ENCODE data around the gene SLC35F4.

The SLC35F4 gene

DNA sequence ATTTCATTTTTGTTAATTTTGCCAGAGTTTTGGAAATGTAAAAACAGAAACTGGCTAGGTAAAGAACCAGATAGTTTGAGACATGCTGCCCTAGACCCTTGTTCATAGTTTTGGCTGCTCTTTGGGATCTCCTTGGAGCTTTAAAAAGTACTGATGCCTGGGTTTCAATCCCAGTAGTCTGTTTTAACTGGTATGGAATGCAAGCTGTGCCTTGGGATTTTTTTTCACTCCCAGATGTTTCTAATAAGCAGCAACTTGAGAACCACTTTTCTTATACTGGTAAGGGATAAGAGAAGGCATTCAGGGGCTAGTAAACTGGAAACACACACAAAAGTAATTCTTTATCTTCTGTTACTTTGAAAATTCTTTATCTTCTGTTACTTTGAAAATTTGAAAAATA is 18.8 kb downstream of the SLC35F4 start:
- no peak for TF ChIP-seq FOXA1 (IDR thresholded peaks at IDR 0.05)
- TF ChIP-seq SUZ12 (IDR thresholded peaks at IDR 0.05), result no peak
- TF ChIP-seq, protein P1, sequence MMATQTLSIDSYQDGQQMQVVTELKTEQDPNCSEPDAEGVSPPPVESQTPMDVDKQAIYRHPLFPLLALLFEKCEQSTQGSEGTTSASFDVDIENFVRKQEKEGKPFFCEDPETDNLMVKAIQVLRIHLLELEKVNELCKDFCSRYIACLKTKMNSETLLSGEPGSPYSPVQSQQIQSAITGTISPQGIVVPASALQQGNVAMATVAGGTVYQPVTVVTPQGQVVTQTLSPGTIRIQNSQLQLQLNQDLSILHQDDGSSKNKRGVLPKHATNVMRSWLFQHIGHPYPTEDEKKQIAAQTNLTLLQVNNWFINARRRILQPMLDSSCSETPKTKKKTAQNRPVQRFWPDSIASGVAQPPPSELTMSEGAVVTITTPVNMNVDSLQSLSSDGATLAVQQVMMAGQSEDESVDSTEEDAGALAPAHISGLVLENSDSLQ (IDR thresholded peaks at IDR 0.05), result no peak
- TF ChIP-seq HDGF (IDR thresholded peaks at IDR 0.05; ENCODE audit: borderline replicate concordance), result no peak
- no peak for TF ChIP-seq TARDBP (IDR thresholded peaks at IDR 0.05)
- no peak for TF ChIP-seq ARNT (IDR thresholded peaks at IDR 0.05)
- no peak for TF ChIP-seq ELF4 (IDR thresholded peaks at IDR 0.05)
- ChIA-PET CTCF (no interaction called here), POLR2A (no interaction called here)
- DNase-seq (ENCODE audit: extremely low spot score), result no peak

DNA sequence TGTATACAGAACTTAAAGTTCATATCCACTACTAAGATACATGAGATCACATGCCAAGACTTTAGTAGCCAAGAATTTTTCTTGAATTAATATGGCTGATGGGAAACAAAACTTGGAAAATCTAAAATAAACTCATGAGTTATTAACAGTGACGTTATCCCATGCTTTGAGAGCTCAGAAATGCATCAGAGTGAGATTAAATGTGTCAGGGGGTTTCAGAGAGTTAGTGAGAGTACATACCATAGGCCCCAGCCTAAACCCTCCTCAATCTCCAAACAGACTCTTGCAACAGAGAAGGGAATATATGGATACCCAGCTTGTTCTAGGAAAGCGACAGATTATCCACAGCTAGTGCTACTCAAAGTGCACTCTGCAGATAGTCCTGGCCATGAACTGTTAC is 19.3 kb downstream of the SLC35F4 start:
- ChIA-PET POLR2A (no interaction called here), CTCF (no interaction called here)
- TF ChIP-seq CTBP1 (IDR thresholded peaks at IDR 0.05; ENCODE audit: borderline replicate concordance), result no peak
- no peak for TF ChIP-seq SUZ12 (IDR thresholded peaks at IDR 0.05)
- TF ChIP-seq ZNF384 (IDR thresholded peaks at IDR 0.05), result no peak
- TF ChIP-seq, protein P1 (IDR thresholded peaks at IDR 0.05), result no peak
- TF ChIP-seq ELF4 (IDR thresholded peaks at IDR 0.05), result no peak
- no peak for TF ChIP-seq FOXA1 (IDR thresholded peaks at IDR 0.05)
- no peak for TF ChIP-seq L3MBTL2 (conservative IDR thresholded peaks at IDR 0.05)
- TF ChIP-seq TARDBP (IDR thresholded peaks at IDR 0.05), result no peak
- TF ChIP-seq FOXM1 (IDR thresholded peaks at IDR 0.05; ENCODE audit: borderline replicate concordance), result no peak
- TF ChIP-seq BHLHE40 (IDR thresholded peaks at IDR 0.05; ENCODE audit: borderline replicate concordance), result no peak
- no peak for TF ChIP-seq SP1 (IDR thresholded peaks at IDR 0.05)
- TF ChIP-seq HDGF (IDR thresholded peaks at IDR 0.05; ENCODE audit: borderline replicate concordance), result no peak
- TF ChIP-seq ARNT (IDR thresholded peaks at IDR 0.05), result no peak
- TF ChIP-seq LEF1 (IDR thresholded peaks at IDR 0.05; ENCODE audit: borderline replicate concordance), result no peak
- TF ChIP-seq FOXK2 (IDR thresholded peaks at IDR 0.05), result no peak
- DNase-seq (ENCODE audit: extremely low spot score), result no peak

DNA sequence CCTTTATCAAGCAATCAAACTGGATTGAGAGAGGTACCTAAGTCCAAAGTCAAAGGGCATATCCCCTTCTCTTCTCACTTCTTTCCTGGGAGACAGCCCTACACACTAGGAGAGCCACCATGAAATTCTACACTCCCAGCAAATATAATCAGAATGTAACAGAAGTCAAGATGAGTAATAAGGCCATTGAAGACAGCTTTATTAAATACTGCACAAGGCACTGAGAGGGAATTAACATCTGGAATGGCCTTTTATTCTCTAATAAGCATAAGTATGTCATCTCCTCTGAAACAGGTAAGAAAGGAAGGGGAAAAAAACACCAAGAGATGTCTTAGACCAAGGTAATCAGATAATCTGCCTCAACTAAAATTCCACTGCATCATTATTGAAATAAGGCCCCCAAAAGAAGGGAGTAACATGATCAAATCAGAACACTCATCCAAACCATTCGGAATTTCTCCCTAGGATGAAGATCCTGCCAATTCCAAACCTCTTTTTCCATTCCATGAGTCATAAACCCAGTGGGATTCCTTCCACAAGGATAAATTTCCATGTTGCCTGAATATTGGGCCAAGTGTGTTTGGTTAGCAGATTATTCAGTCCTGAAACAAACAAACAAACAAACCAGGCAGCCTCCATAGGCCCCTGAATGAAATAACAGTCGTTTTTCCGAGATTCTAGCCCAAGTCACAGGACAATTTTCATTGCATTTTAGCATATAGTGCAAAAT is 19.9 kb downstream of the SLC35F4 start:
- no peak for DNase-seq (ENCODE audit: extremely low spot score)
- CTCF ChIA-PET, result no interaction called here
- TF ChIP-seq NFRKB (IDR thresholded peaks at IDR 0.05) (no peak), ZNF384 (IDR thresholded peaks at IDR 0.05) (no peak), FOXK2 (IDR thresholded peaks at IDR 0.05) (no peak), CTBP1 (IDR thresholded peaks at IDR 0.05; ENCODE audit: borderline replicate concordance) (no peak), ARNT (IDR thresholded peaks at IDR 0.05) (no peak), TARDBP (IDR thresholded peaks at IDR 0.05) (no peak), BHLHE40 (IDR thresholded peaks at IDR 0.05; ENCODE audit: borderline replicate concordance) (no peak), FOXA1 (IDR thresholded peaks at IDR 0.05) (no peak), ELF4 (IDR thresholded peaks at IDR 0.05) (no peak), SP1 (IDR thresholded peaks at IDR 0.05) (no peak)
- TF ChIP-seq, protein P1 (IDR thresholded peaks at IDR 0.05), result no peak
- POLR2A ChIA-PET, result no interaction called here

DNA sequence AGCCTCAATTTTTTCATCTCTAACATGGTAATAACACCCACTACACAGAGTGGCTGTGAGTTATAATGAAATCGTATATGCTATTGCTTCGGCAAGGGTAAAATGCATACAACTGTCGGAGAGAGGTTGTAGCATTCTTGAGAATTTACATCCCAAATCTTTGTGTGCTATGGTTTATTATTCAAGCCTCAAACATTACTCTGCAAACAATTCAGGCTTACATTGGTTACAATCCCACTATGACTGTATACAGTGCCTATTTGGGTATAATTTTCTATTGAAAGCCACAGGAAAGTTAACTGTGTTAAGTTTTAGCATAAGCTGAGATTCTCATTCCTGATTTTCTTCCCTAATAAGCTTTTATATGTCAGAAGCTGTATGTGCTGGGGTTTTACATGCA is 20.6 kb downstream of the SLC35F4 start:
- CTCF ChIA-PET, result no interaction called here
- DNase-seq (ENCODE audit: extremely low spot score), result no peak
- TF ChIP-seq L3MBTL2 (conservative IDR thresholded peaks at IDR 0.05) (no peak), SUZ12 (IDR thresholded peaks at IDR 0.05) (no peak), SP1 (IDR thresholded peaks at IDR 0.05) (no peak), ARNT (IDR thresholded peaks at IDR 0.05) (no peak), FOXA1 (IDR thresholded peaks at IDR 0.05) (no peak), BHLHE40 (IDR thresholded peaks at IDR 0.05; ENCODE audit: borderline replicate concordance) (no peak), NFRKB (IDR thresholded peaks at IDR 0.05) (no peak), TARDBP (IDR thresholded peaks at IDR 0.05) (no peak), LEF1 (IDR thresholded peaks at IDR 0.05; ENCODE audit: borderline replicate concordance) (no peak), FOXK2 (IDR thresholded peaks at IDR 0.05) (no peak), ZNF384 (IDR thresholded peaks at IDR 0.05) (no peak), CTBP1 (IDR thresholded peaks at IDR 0.05; ENCODE audit: borderline replicate concordance) (no peak), FOXM1 (IDR thresholded peaks at IDR 0.05; ENCODE audit: borderline replicate concordance) (no peak), ELF4 (IDR thresholded peaks at IDR 0.05) (no peak), HDGF (IDR thresholded peaks at IDR 0.05; ENCODE audit: borderline replicate concordance) (no peak)
- TF ChIP-seq, protein P1 (IDR thresholded peaks at IDR 0.05), result no peak
- POLR2A ChIA-PET, result no interaction called here

DNA sequence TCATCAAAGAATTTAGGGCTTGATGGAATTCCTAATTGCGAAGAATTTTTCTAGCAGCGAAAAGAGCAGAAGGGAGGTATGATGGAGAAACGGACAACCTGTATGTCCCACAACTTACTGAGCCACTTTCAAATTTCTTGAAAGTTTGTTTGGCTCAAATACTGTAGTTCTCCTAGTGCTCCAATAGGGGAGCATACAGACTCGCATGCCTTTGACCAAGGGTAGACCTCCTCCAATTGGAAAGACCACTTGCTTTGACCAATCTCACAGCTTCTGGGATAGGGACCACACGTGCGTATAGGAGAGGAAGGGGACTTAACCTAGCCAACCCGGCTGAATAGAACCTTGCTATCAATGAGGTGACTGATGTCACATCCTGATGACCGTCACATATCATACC is 28.6 kb downstream of the SLC35F4 start:
- POLR2A ChIA-PET, result no interaction called here
- TF ChIP-seq FOXK2 (IDR thresholded peaks at IDR 0.05) (no peak), SP1 (IDR thresholded peaks at IDR 0.05) (no peak), NFRKB (IDR thresholded peaks at IDR 0.05) (no peak), SUZ12 (IDR thresholded peaks at IDR 0.05) (no peak), ZNF384 (IDR thresholded peaks at IDR 0.05) (no peak), TARDBP (IDR thresholded peaks at IDR 0.05) (no peak), FOXM1 (IDR thresholded peaks at IDR 0.05; ENCODE audit: borderline replicate concordance) (no peak), L3MBTL2 (conservative IDR thresholded peaks at IDR 0.05) (no peak), BHLHE40 (IDR thresholded peaks at IDR 0.05; ENCODE audit: borderline replicate concordance) (no peak), CTBP1 (IDR thresholded peaks at IDR 0.05; ENCODE audit: borderline replicate concordance) (no peak), ARNT (IDR thresholded peaks at IDR 0.05) (no peak), FOXA1 (IDR thresholded peaks at IDR 0.05) (no peak), LEF1 (IDR thresholded peaks at IDR 0.05; ENCODE audit: borderline replicate concordance) (no peak)
- DNase-seq (ENCODE audit: extremely low spot score), result no peak
- CTCF ChIA-PET, result no interaction called here

Measured in HEK293T (cell line).